H1 (cell line): ENCODE results near the gene GALR2.

Source experiments
- BRCA1 ChIP-seq: IDR thresholded peaks from 2 replicates; pipeline ENCODE4 v1.6.1; 2012; ENCODE audit warnings: low read depth, low read length, improper control_type of control experiment
- CTCF ChIP-seq, 3 experiments: IDR thresholded peaks; 1 replicate in 2 of 3; 2 replicates in 1 of 3; pipeline versions ENCODE4 v1.5.1 to v1.6.1; 2011; ENCODE audit warnings: low read length in 3 of 3, mild to moderate bottlenecking in 3 of 3, inconsistent platforms in 2 of 3, low read depth in 1 of 3, moderate library complexity in 1 of 3; ENCODE audit not compliant: insufficient read depth in 1 of 3; ENCODE audit errors: control extremely low read depth in 1 of 3
- EZH2 ChIP-seq: fragments of 200-600 bp; sonication (generic); IDR thresholded peaks from 2 replicates; pipeline ENCODE4 v1.7.1; 2012; ENCODE audit warnings: low read depth, mild to moderate bottlenecking, moderate library complexity, low read length, inconsistent platforms; ENCODE audit not compliant: severe bottlenecking
- JUN ChIP-seq: IDR thresholded peaks from 2 replicates; pipeline ENCODE4 v1.6.1; 2011; ENCODE audit warnings: low read depth, mild to moderate bottlenecking, improper control_type of control experiment, low read length
- KDM4A ChIP-seq: IDR thresholded peaks from one replicate; pipeline ENCODE4 v1.7.1; 2012; ENCODE audit warnings: low read depth, mild to moderate bottlenecking, moderate library complexity, low read length, inconsistent platforms; ENCODE audit not compliant: severe bottlenecking
- POLR2A ChIP-seq, 2 experiments: IDR thresholded peaks; 1 replicate in 1 of 2; 2 replicates in 1 of 2; pipeline ENCODE4 v1.6.1; 2011; ENCODE audit warnings: low read depth in 2 of 2, low read length in 2 of 2, mild to moderate bottlenecking in 2 of 2; ENCODE audit errors: control extremely low read depth in 1 of 2
- SP2 ChIP-seq: IDR thresholded peaks from 2 replicates; pipeline ENCODE4 v1.6.1; 2012; ENCODE audit warnings: mild to moderate bottlenecking, low read length, inconsistent platforms

GRCh38 chr17:76087531-76087930 is 12.9 kb downstream of the GALR2 start:
- TF ChIP-seq EZH2 = no peak
- no peak for TF ChIP-seq CTCF (IDR thresholded peaks at IDR 0.05; ENCODE audit: control extremely low read depth in 1 of 3, insufficient read depth in 1 of 3, low read depth in 1 of 3, low read length in 3 of 3)
- no peak for TF ChIP-seq BRCA1
- no peak for TF ChIP-seq JUN
- no peak for TF ChIP-seq POLR2A (IDR thresholded peaks at IDR 0.05; ENCODE audit: control extremely low read depth in 1 of 2, low read depth in 2 of 2, low read length in 2 of 2)
- TF ChIP-seq SP2 = no peak
- TF ChIP-seq KDM4A = no peak
